Activated CD8-positive, alpha-beta memory T cell treated with anti-CD3 and anti-CD28 coated beads for 48 hours (primary cell): Measurements from ENCODE around the gene RDM1.

Experiments used
- DNase-seq, 3 experiments: peaks; one replicate each; pipeline ENCODE4 v3.0.0-alpha.2; 2020; ENCODE audit warnings: low read depth in 2 of 3, low spot score in 2 of 3

The RDM1 gene

GRCh38 chr17:35934760-35935159 is 4.2 kb upstream of the RDM1 start:
- DNase-seq, result no peak

GRCh38 chr17:35932586-35932985 is 2.0 kb upstream of the RDM1 start:
- DNase-seq, result no peak

GRCh38 chr17:35931794-35932425 is 1.3 kb upstream of the RDM1 start:
- no peak for DNase-seq

- DNase-seq, result no peak
These were observed 2.9 kb downstream of the RDM1 start for GRCh38 chr17:35927714-35928113.

- no peak for DNase-seq
These were observed 6.9 kb downstream of the RDM1 start for GRCh38 chr17:35923609-35924114.

- DNase-seq, result no peak
These were observed 10.3 kb downstream of the RDM1 start for GRCh38 chr17:35920229-35920628.

GRCh38 chr17:35918665-35919064 is 11.9 kb downstream of the RDM1 start:
- DNase-seq, result no peak

- DNase-seq, result no peak
These were observed 12.9 kb downstream of the RDM1 start for GRCh38 chr17:35917519-35918213.

GRCh38 chr17:35915153-35915964 is 15.2 kb downstream of the RDM1 start:
- DNase-seq, result no peak

GRCh38 chr17:35914354-35914753 is 16.2 kb downstream of the RDM1 start:
- DNase-seq, result no peak

GRCh38 chr17:35913609-35914008 is 17.0 kb downstream of the RDM1 start:
- DNase-seq, result no peak

GRCh38 chr17:35912942-35913341 is 17.6 kb downstream of the RDM1 start:
- no peak for DNase-seq

GRCh38 chr17:35912339-35912912 is 18.1 kb downstream of the RDM1 start:
- no peak for DNase-seq

GRCh38 chr17:35909408-35909807 is 21.2 kb downstream of the RDM1 start:
- no peak for DNase-seq

GRCh38 chr17:35907691-35908090 is 22.9 kb downstream of the RDM1 start:
- DNase-seq, result no peak

GRCh38 chr17:35906926-35907637 is 23.5 kb downstream of the RDM1 start:
- no peak for DNase-seq

- no peak for DNase-seq
These were observed 24.2 kb downstream of the RDM1 start for GRCh38 chr17:35906191-35906925.

GRCh38 chr17:35903451-35903850 is 27.1 kb downstream of the RDM1 start:
- no peak for DNase-seq

GRCh38 chr17:35901631-35902175 is 28.9 kb downstream of the RDM1 start:
- DNase-seq, result no peak
